HL-60 (cell line): Measurements from ENCODE around the gene NUAK2.

Experiments used
- DNase-seq, 2 experiments: peaks; one replicate each; pipeline ENCODE4 v3.0.0-alpha.2; 2010 to 2020; ENCODE audit warnings: low read depth in 1 of 2, low spot score in 1 of 2
- H3K27ac ChIP-seq: fragments of 250-450 bp; sonication (Bioruptor Pico); replicated peaks from 2 replicates; pipeline ENCODE4 v1.5.1; 2020; ENCODE audit warnings: mild to moderate bottlenecking, moderate library complexity
- H3K27me3 ChIP-seq: fragments of 250-450 bp; sonication (Bioruptor Pico); 2 replicates; pipeline ENCODE4 v1.5.1; 2021; ENCODE audit warnings: mild to moderate bottlenecking, moderate library complexity; ENCODE audit not compliant: insufficient read depth, poor library complexity, severe bottlenecking
- H3K4me3 ChIP-seq: replicated peaks from 2 replicates; pipeline ENCODE4 v1.5.1; 2011; ENCODE audit warnings: mild to moderate bottlenecking, control low read depth, low read length; ENCODE audit not compliant: insufficient read depth
- GABPA ChIP-seq: IDR thresholded peaks from 2 replicates; pipeline ENCODE4 v1.6.1; 2012; ENCODE audit warnings: low read depth
- POLR2AphosphoS5 ChIP-seq: IDR thresholded peaks from 2 replicates; pipeline ENCODE4 v1.6.1; 2012; ENCODE audit warnings: low read depth
- SPI1 ChIP-seq: IDR thresholded peaks from 2 replicates; pipeline ENCODE4 v1.6.1; 2012; ENCODE audit warnings: low read depth, mild to moderate bottlenecking, borderline replicate concordance
- TF ChIP-seq, protein P1 (sequence below): IDR thresholded peaks from 2 replicates; pipeline ENCODE4 v1.6.1; 2012; ENCODE audit warnings: low read depth; ENCODE audit not compliant: insufficient replicate concordance
- TF ChIP-seq, protein P2 (sequence below): IDR thresholded peaks from one replicate; pipeline ENCODE4 v1.5.1; 2011; ENCODE audit warnings: low read length, control low read depth, inconsistent platforms; ENCODE audit not compliant: insufficient read depth

The NUAK2 gene

GRCh38 chr1:205304695-205305070 lies 16.9 kb downstream of the NUAK2 start:
- Histone ChIP-seq H3K27me3 (no peaks in the 10 kb centered on the region), H3K27ac (no peak overlapping the region), H3K4me3 (no peak overlapping the region)
- TF ChIP-seq SPI1, result no peak
- no peak for TF ChIP-seq POLR2AphosphoS5
- TF ChIP-seq, protein P1, sequence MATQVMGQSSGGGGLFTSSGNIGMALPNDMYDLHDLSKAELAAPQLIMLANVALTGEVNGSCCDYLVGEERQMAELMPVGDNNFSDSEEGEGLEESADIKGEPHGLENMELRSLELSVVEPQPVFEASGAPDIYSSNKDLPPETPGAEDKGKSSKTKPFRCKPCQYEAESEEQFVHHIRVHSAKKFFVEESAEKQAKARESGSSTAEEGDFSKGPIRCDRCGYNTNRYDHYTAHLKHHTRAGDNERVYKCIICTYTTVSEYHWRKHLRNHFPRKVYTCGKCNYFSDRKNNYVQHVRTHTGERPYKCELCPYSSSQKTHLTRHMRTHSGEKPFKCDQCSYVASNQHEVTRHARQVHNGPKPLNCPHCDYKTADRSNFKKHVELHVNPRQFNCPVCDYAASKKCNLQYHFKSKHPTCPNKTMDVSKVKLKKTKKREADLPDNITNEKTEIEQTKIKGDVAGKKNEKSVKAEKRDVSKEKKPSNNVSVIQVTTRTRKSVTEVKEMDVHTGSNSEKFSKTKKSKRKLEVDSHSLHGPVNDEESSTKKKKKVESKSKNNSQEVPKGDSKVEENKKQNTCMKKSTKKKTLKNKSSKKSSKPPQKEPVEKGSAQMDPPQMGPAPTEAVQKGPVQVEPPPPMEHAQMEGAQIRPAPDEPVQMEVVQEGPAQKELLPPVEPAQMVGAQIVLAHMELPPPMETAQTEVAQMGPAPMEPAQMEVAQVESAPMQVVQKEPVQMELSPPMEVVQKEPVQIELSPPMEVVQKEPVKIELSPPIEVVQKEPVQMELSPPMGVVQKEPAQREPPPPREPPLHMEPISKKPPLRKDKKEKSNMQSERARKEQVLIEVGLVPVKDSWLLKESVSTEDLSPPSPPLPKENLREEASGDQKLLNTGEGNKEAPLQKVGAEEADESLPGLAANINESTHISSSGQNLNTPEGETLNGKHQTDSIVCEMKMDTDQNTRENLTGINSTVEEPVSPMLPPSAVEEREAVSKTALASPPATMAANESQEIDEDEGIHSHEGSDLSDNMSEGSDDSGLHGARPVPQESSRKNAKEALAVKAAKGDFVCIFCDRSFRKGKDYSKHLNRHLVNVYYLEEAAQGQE, result no peak
- TF ChIP-seq, protein P2, sequence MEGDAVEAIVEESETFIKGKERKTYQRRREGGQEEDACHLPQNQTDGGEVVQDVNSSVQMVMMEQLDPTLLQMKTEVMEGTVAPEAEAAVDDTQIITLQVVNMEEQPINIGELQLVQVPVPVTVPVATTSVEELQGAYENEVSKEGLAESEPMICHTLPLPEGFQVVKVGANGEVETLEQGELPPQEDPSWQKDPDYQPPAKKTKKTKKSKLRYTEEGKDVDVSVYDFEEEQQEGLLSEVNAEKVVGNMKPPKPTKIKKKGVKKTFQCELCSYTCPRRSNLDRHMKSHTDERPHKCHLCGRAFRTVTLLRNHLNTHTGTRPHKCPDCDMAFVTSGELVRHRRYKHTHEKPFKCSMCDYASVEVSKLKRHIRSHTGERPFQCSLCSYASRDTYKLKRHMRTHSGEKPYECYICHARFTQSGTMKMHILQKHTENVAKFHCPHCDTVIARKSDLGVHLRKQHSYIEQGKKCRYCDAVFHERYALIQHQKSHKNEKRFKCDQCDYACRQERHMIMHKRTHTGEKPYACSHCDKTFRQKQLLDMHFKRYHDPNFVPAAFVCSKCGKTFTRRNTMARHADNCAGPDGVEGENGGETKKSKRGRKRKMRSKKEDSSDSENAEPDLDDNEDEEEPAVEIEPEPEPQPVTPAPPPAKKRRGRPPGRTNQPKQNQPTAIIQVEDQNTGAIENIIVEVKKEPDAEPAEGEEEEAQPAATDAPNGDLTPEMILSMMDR, result no peak
- no peak for TF ChIP-seq GABPA
- DNase-seq, result no peak

DNA sequence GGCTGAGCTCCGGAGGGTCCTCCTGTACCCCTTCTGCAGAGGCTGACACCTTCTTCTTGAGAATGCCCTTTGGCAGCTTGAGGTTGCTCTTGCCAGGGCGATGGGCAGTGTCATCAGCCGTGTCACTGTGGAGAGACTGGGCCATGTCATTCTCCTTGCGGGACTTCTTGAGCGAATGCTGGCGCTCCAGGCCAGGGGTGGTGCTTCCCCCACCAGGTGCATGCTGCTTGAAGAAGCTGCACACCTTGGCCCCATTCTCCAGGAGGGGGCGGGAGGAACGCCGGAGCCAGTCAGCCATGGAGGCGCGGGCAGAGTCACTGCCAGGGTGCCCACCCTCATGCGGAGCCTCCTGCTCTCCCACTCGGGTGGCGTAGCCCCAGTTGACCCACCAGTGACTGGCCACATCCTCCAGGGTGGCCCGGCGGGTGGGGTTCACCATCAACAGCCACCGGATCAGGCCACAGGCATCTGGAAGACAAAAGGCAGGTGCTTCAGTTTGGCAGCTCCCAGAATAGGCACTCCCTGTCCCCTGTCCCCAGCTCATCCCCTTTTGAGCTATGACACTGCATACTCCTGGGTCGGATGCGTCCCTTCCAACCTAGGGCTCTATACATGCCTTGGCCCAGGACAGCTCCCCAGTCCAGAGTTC lies 17.4 kb downstream of the NUAK2 start:
- TF ChIP-seq, protein P2, result no peak
- Histone ChIP-seq H3K27me3 (no peaks in the 10 kb centered on the region), H3K4me3 (no peak overlapping the region), H3K27ac (no peak overlapping the region)
- DNase-seq, result no peak

DNA sequence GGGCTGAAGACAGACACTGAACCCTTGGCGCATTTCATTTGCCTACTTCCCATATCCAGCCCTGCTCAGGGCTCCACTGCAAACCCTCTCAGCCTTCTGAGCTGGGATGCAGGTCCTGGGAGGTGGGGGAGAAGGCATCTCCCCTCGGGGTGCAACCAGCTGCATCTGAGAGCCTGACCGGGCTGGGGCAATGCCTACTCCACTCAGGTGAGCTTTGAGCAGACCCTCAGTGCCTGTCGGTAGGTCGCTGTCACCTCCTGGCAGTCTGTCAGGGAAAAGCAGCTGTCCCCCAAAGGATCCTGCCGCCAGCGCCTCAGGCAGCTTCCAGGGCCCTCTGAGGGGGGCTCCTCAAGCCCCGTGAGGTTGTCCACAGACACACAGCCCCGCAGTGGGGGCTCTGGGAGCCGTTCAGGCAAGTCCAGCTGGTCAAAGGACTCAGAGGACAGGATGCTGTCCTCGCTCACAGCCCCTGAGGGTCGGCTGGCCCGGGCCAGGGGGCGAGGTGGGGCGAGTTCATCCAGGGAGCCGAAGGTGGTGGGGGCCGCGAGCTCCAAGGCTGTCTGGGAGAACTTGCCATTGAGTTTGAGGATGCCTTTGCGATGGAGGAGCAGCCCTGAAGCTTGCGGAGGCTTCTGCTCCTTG lies 18.2 kb downstream of the NUAK2 start:
- TF ChIP-seq, protein P2, result no peak
- TF ChIP-seq SPI1 (no peak), POLR2AphosphoS5 (no peak), GABPA (no peak)
- TF ChIP-seq, protein P1, result no peak
- Histone ChIP-seq H3K4me3 (no peak overlapping the region), H3K27me3 (no peaks in the 10 kb centered on the region), H3K27ac (no peak overlapping the region)
- no peak for DNase-seq
